Activated CD4-positive, alpha-beta T cell treated with anti-CD3 and anti-CD28 coated beads for 36 hours (primary cell): Measurements from ENCODE around the gene LONP1. TPM values are rescaled to one million over a fixed set of nuclear protein-coding genes. Genes with fewer than 3 reads are reported as not detected.

Experiments used
- ATAC-seq: fragments of 200-7000 bp; cut with Tn5 transposase; one replicate; pipeline ENCODE4 v1.10.0; 2021; ENCODE audit warnings: mild to moderate bottlenecking, moderate library complexity
- CTCF ChIA-PET: fragments of 350-600 bp; sonication (Branson Sonifier 250); formaldehyde crosslinking; loops from one replicate; lab custom pipeline; 2021; ENCODE audit warnings: antibody characterized with exemption; lab: Charles Lee
- POLR2A ChIA-PET: fragments of 350-600 bp; sonication (Branson Sonifier 250); formaldehyde crosslinking; loops from one replicate; lab custom pipeline; 2021; ENCODE audit warnings: antibody characterized with exemption, inconsistent platforms; lab: Charles Lee
- DNase-seq: peaks from one replicate; pipeline ENCODE4 v3.0.0-alpha.2; 2020
- H3K27ac Mint-ChIP-seq: one replicate; pipeline ENCODE4 v1.8.0; 2021; ENCODE audit warnings: mixed read lengths
- H3K27me3 Mint-ChIP-seq: one replicate; pipeline ENCODE4 v1.8.0; 2021; ENCODE audit warnings: mixed read lengths
- H3K36me3 Mint-ChIP-seq: one replicate; pipeline ENCODE4 v1.8.0; 2021; ENCODE audit warnings: low read depth, mixed read lengths
- H3K4me1 Mint-ChIP-seq: one replicate; pipeline ENCODE4 v1.8.0; 2021; ENCODE audit warnings: mixed read lengths
- H3K4me3 Mint-ChIP-seq: one replicate; pipeline ENCODE4 v1.8.0; 2021; ENCODE audit warnings: mild to moderate bottlenecking, moderate library complexity, mixed read lengths
- H3K9me3 Mint-ChIP-seq: one replicate; pipeline ENCODE4 v1.8.0; 2021; ENCODE audit warnings: low read depth, mixed read lengths
- intact Hi-C, 2 experiments: fragments of 100-400 bp; cut with DNase I in 1 of 2; cut with micrococcal nuclease in 1 of 2; formaldehyde crosslinking; loops; one replicate each; pipeline versions ENCODE4 v1.14.2 to v1.15.1; 2022 to 2024; cut with DNase I, micrococcal nuclease
- total RNA-seq, 2 experiments: library from RNA; stranded (reverse); gene quantifications; one replicate each; pipeline ENCODE4 v1.2.3, GENCODE V29; 2021

Gene LONP1
- total RNA-seq, 2 experiments from 2014 or later = 287 to 315 TPM

- Mint-ChIP-seq H3K4me3 (no peak overlapping the region), H3K4me1 (peaks cover 17% of the 10 kb centered on the region), H3K27me3 (no peaks in the 10 kb centered on the region), H3K9me3 (no peaks in the 10 kb centered on the region), H3K36me3 (peaks cover 11% of the 10 kb centered on the region), H3K27ac (no peak overlapping the region)
- DNase-seq (no peak), ATAC-seq (no peak)
- intact Hi-C loops = no loop called here
- ChIA-PET POLR2A (interaction anchor here (0.6 to 0.7 kb wide), 2 partner anchors 10 to 84 kb away, joined by 3 read pairs; no protein-coding TSS in a partner anchor), CTCF (interaction anchor here (0.6 kb wide), 1 partner anchor 47 kb away, joined by 3 read pairs; no protein-coding TSS in a partner anchor)
Observed at GRCh38 chr19:5677136-5677535, 42.8 kb downstream of the LONP1 start.

DNA sequence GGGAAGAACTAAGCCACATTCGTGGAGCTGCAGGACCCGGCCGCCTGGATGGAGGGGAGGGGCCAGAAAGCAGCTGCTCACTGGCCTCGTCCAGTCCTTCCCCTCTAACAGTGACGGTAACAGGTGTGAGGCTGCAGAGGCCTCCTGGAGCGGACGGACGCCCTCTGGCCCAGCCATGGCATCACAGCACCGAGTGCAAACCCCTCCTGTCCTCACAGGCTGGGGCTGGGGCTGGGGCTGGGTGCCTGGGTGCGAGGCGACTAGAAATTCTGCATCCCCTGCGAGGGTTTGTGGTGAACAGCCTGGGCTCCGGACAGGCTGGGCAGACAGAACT is 43.2 kb downstream of the LONP1 start:
- Mint-ChIP-seq H3K4me3 (no peak overlapping the region), H3K4me1 (peaks cover 13% of the 10 kb centered on the region), H3K36me3 (peaks cover 12% of the 10 kb centered on the region), H3K27me3 (no peaks in the 10 kb centered on the region), H3K27ac (no peak overlapping the region), H3K9me3 (no peaks in the 10 kb centered on the region)
- CTCF ChIA-PET = interaction anchor here (1.6 kb wide), 1 partner anchor 10 kb away, joined by 4 read pairs; no protein-coding TSS in a partner anchor
- DNase-seq (no peak), ATAC-seq (no peak)
- intact Hi-C loops = no loop called here
- POLR2A ChIA-PET = interaction anchor here (0.7 to 1.1 kb wide), 2 partner anchors 11 to 54 kb away, joined by 3 read pairs; partner anchors contain the start of genes SAFB and SAFB2

- DNase-seq (no peak), ATAC-seq (no peak)
- peaks cover 8% of the 10 kb centered on the region for H3K4me1 Mint-ChIP-seq
- ChIA-PET POLR2A (interaction anchor here (1.1 kb wide), 1 partner anchor 54 kb away, joined by 3 read pairs; the partner anchor contains the start of genes SAFB and SAFB2), CTCF (interaction anchor here (1.6 kb wide), 1 partner anchor 11 kb away, joined by 4 read pairs; no protein-coding TSS in a partner anchor)
- H3K27ac Mint-ChIP-seq = no peak overlapping the region
- intact Hi-C loops = no loop called here
- no peaks in the 10 kb centered on the region for H3K9me3 Mint-ChIP-seq
- H3K4me3 Mint-ChIP-seq = no peak overlapping the region
- no peaks in the 10 kb centered on the region for H3K27me3 Mint-ChIP-seq
- peaks cover 14% of the 10 kb centered on the region for H3K36me3 Mint-ChIP-seq
Observed at GRCh38 chr19:5676105-5676771, 43.7 kb downstream of the LONP1 start.

DNA sequence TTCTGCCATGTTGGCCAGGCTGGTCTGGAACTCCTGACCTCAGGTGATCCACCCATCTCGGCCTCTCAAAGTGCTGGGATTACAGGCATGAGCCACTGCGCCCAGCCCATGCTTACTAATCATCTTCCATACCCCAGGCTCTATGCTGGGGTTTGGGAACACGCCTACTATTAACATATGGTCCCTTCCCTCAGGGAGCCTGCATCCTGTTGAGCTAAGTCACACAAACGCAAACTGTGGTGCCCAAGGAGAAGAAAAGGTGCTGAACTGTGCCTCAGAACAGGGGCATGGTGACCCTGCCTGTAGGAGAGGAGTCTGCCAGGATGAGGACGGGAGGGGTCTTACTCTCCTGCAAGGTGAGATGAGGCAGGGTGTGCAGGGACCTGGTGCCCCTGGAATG is 45.2 kb downstream of the LONP1 start:
- DNase-seq = no peak

DNA sequence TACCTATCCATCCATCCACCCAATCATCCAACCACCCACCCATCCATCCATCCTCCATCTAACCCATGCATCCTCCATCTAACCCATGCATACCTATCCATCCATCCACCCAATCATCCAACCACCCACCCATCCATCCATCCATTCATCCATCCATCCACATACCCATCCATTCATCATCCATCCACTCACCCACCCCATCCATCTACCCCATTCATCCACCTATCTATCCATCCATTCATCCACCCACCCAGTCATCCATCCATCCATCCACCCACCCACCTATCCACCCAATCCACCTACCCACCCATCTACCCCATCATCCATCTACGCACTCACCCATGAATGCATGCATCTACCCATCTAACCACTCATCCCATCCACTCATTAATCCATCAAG is 46.2 kb downstream of the LONP1 start:
- intact Hi-C loops = no loop called here
- no peak for ATAC-seq
- ChIA-PET POLR2A (no interaction called here), CTCF (no interaction called here)
- no peaks in the 10 kb centered on the region for H3K4me1 Mint-ChIP-seq
- H3K9me3 Mint-ChIP-seq = no peaks in the 10 kb centered on the region
- no peak overlapping the region for H3K27ac Mint-ChIP-seq
- no peak for DNase-seq
- H3K4me3 Mint-ChIP-seq = no peak overlapping the region
- H3K36me3 Mint-ChIP-seq = peaks cover 23% of the 10 kb centered on the region
- H3K27me3 Mint-ChIP-seq = no peaks in the 10 kb centered on the region

More for the DNA sequence above, 45.2 kb downstream of the LONP1 start:
- intact Hi-C loops = no loop called here
- no peaks in the 10 kb centered on the region for H3K9me3 Mint-ChIP-seq
- ChIA-PET CTCF (interaction anchor here (0.8 kb wide), 2 partner anchors 12 to 24 kb away, joined by 3 to 4 read pairs; no protein-coding TSS in a partner anchor), POLR2A (interaction anchor here (0.6 kb wide), 2 partner anchors 46 to 51 kb away, joined by 3 read pairs; partner anchors contain the start of gene CATSPERD)
- no peak for ATAC-seq
- H3K4me1 Mint-ChIP-seq = peaks cover 4% of the 10 kb centered on the region
- peaks cover 17% of the 10 kb centered on the region for H3K36me3 Mint-ChIP-seq
- H3K27me3 Mint-ChIP-seq = no peaks in the 10 kb centered on the region
- H3K27ac Mint-ChIP-seq = no peak overlapping the region
- no peak overlapping the region for H3K4me3 Mint-ChIP-seq

- Mint-ChIP-seq H3K4me3 (no peak overlapping the region), H3K27ac (no peak overlapping the region), H3K4me1 (no peaks in the 10 kb centered on the region), H3K36me3 (peaks cover 26% of the 10 kb centered on the region), H3K9me3 (no peaks in the 10 kb centered on the region), H3K27me3 (no peaks in the 10 kb centered on the region)
- ChIA-PET CTCF (no interaction called here), POLR2A (no interaction called here)
- ATAC-seq (no peak), DNase-seq (no peak)
- intact Hi-C loops = no loop called here
Observed at GRCh38 chr19:5672708-5673459, 47.1 kb downstream of the LONP1 start.

DNA sequence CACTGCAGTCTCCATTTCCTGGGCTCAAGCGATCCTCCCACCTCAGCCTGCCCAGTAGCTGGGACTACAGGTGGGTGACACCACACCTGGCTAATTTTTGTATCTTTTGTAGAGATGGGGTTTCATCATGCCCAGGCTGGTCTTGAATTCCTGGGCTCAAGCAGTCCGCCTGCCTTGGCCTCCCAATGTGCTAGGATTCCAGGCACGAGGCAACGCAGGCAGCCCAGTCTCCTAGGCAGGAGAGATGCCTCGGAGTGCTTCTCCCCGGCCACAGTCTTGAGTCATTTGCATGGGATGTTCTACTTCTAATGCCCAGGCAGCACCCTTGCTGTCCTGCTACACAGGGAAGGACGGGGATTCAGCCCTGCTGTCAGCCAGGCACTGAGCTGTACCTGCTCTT is 48.3 kb downstream of the LONP1 start:
- no peaks in the 10 kb centered on the region for H3K27me3 Mint-ChIP-seq
- ATAC-seq = no peak
- intact Hi-C loops = no loop called here
- peaks cover 36% of the 10 kb centered on the region for H3K36me3 Mint-ChIP-seq
- H3K9me3 Mint-ChIP-seq = no peaks in the 10 kb centered on the region
- H3K27ac Mint-ChIP-seq = no peak overlapping the region
- H3K4me1 Mint-ChIP-seq = no peaks in the 10 kb centered on the region
- DNase-seq = no peak
- ChIA-PET CTCF (interaction anchor here (0.6 kb wide), 1 partner anchor 1285 kb away, joined by 3 read pairs; no protein-coding TSS in a partner anchor), POLR2A (interaction anchor here (0.6 kb wide), 1 partner anchor 753 kb away, joined by 3 read pairs; the partner anchor contains the start of gene KHSRP)
- no peak overlapping the region for H3K4me3 Mint-ChIP-seq

DNA sequence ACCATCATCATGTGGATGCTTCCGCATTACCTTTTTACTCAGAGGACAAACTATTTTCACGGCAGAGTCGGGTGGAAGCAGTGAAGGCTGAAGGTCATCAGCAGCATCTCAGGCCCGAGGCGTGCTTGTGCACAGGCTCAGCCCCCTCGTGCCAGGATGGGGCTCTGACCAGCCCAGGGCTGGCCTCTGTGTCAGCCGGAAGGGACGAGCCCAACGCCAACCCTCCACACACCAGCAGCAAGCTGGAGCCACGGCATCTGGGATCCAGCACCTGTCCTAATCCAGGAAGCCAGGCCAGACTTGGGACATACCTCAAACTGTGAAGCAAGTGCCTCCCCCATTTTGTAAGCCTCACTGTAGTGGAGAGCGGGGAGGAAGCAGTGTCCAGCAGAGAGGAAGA is 50.7 kb downstream of the LONP1 start:
- intact Hi-C loops = no loop called here
- no peak for ATAC-seq
- H3K4me3 Mint-ChIP-seq = no peak overlapping the region
- peaks cover 51% of the 10 kb centered on the region for H3K36me3 Mint-ChIP-seq
- H3K27me3 Mint-ChIP-seq = no peaks in the 10 kb centered on the region
- H3K9me3 Mint-ChIP-seq = no peaks in the 10 kb centered on the region
- no peak overlapping the region for H3K27ac Mint-ChIP-seq
- ChIA-PET POLR2A (no interaction called here), CTCF (no interaction called here)
- DNase-seq = no peak
- peaks cover 2% of the 10 kb centered on the region for H3K4me1 Mint-ChIP-seq

GRCh38 chr19:5667751-5668271 is 52.1 kb downstream of the LONP1 start:
- ChIA-PET CTCF (interaction anchor here (0.5 kb wide), 1 partner anchor 541 kb away, joined by 3 read pairs; no protein-coding TSS in a partner anchor), POLR2A (no interaction called here)
- Mint-ChIP-seq H3K4me1 (peaks cover 2% of the 10 kb centered on the region), H3K9me3 (no peaks in the 10 kb centered on the region), H3K27me3 (no peaks in the 10 kb centered on the region), H3K4me3 (no peak overlapping the region), H3K36me3 (peaks cover 54% of the 10 kb centered on the region), H3K27ac (no peak overlapping the region)
- DNase-seq = no peak
- ATAC-seq = no peak
- intact Hi-C loops = no loop called here

DNA sequence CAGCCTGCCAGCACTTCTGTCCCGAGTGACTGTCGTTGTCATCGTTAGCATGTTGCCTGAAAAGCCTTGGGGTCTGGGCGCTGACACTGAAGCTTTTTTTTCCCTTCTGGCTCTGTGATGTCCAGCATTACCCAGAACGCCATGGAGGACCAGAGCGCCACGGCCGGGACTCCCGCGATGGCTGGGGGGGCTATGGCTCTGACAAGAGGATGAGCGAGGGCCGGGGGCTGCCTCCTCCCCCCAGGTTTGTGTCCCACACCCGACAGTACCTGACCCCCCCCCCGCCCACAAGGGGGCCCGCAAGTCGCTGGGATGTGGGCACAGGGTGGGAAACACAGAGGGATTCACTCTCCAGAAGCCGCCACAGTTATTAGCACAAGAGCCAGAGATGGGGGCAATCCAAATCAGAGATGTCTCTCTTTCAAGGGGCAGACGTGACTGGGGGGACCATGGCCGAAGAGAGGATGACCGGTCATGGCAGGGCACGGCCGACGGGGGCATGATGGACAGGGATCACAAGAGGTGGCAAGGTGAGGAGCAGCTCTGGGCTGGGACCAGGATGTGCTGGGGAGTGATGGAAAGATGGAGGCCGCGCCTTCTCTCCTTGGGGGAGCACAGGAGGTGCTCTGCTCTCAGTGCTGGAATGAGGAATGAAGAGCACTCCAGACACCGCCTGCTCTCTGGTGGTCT is 52.9 kb downstream of the LONP1 start:
- ChIA-PET CTCF (no interaction called here), POLR2A (no interaction called here)
- Mint-ChIP-seq H3K4me1 (peaks cover 2% of the 10 kb centered on the region), H3K27me3 (no peaks in the 10 kb centered on the region), H3K36me3 (peaks cover 55% of the 10 kb centered on the region), H3K4me3 (no peak overlapping the region), H3K27ac (no peak overlapping the region), H3K9me3 (no peaks in the 10 kb centered on the region)
- intact Hi-C loops = no loop called here
- DNase-seq = no peak
- ATAC-seq = no peak
